GM12872 (cell line): ENCODE data around the gene FLACC1.

Experiments
- CTCF ChIP-seq: IDR thresholded peaks from 3 replicates; pipeline ENCODE4 v1.5.1; 2011; ENCODE audit warnings: low read depth, mild to moderate bottlenecking, low read length, moderate library complexity; ENCODE audit not compliant: insufficient read depth

The FLACC1 gene

GRCh38 chr2:201320701-201321100 lies 36.4 kb downstream of the FLACC1 start:
- TF ChIP-seq CTCF, result no peak

- no peak for TF ChIP-seq CTCF
Measured at GRCh38 chr2:201320257-201320656, 36.9 kb downstream of the FLACC1 start.

- no peak for TF ChIP-seq CTCF
Measured at GRCh38 chr2:201319511-201319910, 37.6 kb downstream of the FLACC1 start.

GRCh38 chr2:201313362-201313761 lies 43.8 kb downstream of the FLACC1 start:
- no peak for TF ChIP-seq CTCF

GRCh38 chr2:201308914-201309313 lies 48.2 kb downstream of the FLACC1 start:
- no peak for TF ChIP-seq CTCF

GRCh38 chr2:201307876-201308275 lies 49.3 kb downstream of the FLACC1 start:
- no peak for TF ChIP-seq CTCF

GRCh38 chr2:201298462-201299052 lies 58.6 kb downstream of the FLACC1 start:
- no peak for TF ChIP-seq CTCF

GRCh38 chr2:201285499-201285898 lies 71.6 kb downstream of the FLACC1 start:
- no peak for TF ChIP-seq CTCF
